Transverse colon (tissue), 4 donors: ENCODE data around the gene UBE2G1. TPM values are rescaled to one million over a fixed set of nuclear protein-coding genes. Genes with fewer than 3 reads are reported as not detected.
A peak's percentile ranks its signal among the peaks of the same experiment; 100 is the strongest.
"Not testable (repeated sequence)": the region's sequence is repeated elsewhere in the genome, so short reads cannot be mapped to it uniquely, and the experiment has no call there.

Experiments
- DNase-seq: peaks from one replicate; pipeline ENCODE4 v3.0.0-alpha.2; 2019
- H3K27ac ChIP-seq, 4 donors: fragments of 200-600 bp; sonication (generic); 2 replicates each; pipeline ENCODE4 v1.5.1; 2016 to 2018; ENCODE audit warnings: inconsistent platforms in 4 of 4
- H3K27me3 ChIP-seq: fragments of 200-600 bp; sonication (generic); 2 replicates; pipeline ENCODE4 v1.5.1; 2017; ENCODE audit warnings: inconsistent platforms
- H3K36me3 ChIP-seq, 4 donors: fragments of 200-600 bp; sonication (generic); 2 replicates each; pipeline ENCODE4 v1.5.1; 2017 to 2019; ENCODE audit warnings: inconsistent platforms in 4 of 4
- H3K4me1 ChIP-seq, 4 donors: fragments of 200-600 bp; sonication (generic); 2 replicates each; pipeline ENCODE4 v1.5.1; 2017 to 2020; ENCODE audit warnings: inconsistent platforms in 4 of 4
- H3K4me3 ChIP-seq, 4 donors: fragments of 200-600 bp; sonication (generic); 1 replicate in 1 of 4; 2 replicates in 3 of 4; pipeline versions ENCODE4 v1.5.1 to v1.6.1; 2017 to 2019; ENCODE audit warnings: inconsistent platforms in 4 of 4
- H3K9me3 ChIP-seq, 2 donors: fragments of 200-600 bp; sonication (generic); 2 replicates each; pipeline ENCODE4 v1.5.1; 2017 to 2019; ENCODE audit warnings: inconsistent platforms in 2 of 2
- CTCF ChIP-seq, 5 experiments: fragments of 200-600 bp in 3 of 5; fragments of 450-650 bp in 2 of 5; sonication (generic) in 3 of 5; IDR thresholded peaks; 1 replicate in 2 of 5; 2 replicates in 3 of 5; pipeline ENCODE4 v1.5.1; 2016 to 2017; ENCODE audit warnings: antibody characterized with exemption in 5 of 5, inconsistent platforms in 3 of 5, mild to moderate bottlenecking in 2 of 5, moderate library complexity in 1 of 5
- EP300 ChIP-seq: sonication (generic); formaldehyde crosslinking; IDR thresholded peaks from one replicate; pipeline ENCODE4 v1.6.1; 2017; ENCODE audit warnings: antibody characterized with exemption, low read depth
- POLR2A ChIP-seq: fragments of 450-650 bp; IDR thresholded peaks from one replicate; pipeline ENCODE4 v1.6.1; 2016; ENCODE audit warnings: antibody characterized with exemption, mild to moderate bottlenecking, moderate library complexity
- POLR2AphosphoS5 ChIP-seq, 3 donors: sonication (generic); formaldehyde crosslinking; IDR thresholded peaks; one replicate each; pipeline ENCODE4 v1.6.1; 2016; ENCODE audit warnings: antibody characterized with exemption in 3 of 3
- WGBS, 2 donors: methylation state at CpG; one replicate each; pipeline ENCODE4 v1.1.5; 2018; ENCODE audit warnings: low coverage in 1 of 2; 5-methylcytosine and 5-hydroxymethylcytosine counted together
- in situ Hi-C, 4 donors: fragments of 200-750 bp; cut with MboI; loops; one replicate each; pipeline versions ENCODE4 v1.15.0 to v1.15.1; 2017; ENCODE audit warnings: low sequenced_read_pairs in 3 of 4, low pct_ligation_motif_present in 1 of 4, low pct_unique_long_range_greater_than_20kb in 1 of 4
- intact Hi-C: fragments of 100-400 bp; cut with DNase I; formaldehyde crosslinking; loops from one replicate; pipeline ENCODE4 v1.15.1; 2023; ENCODE audit warnings: low total_unique reads
- total RNA-seq, 4 donors: library from RNA; depleted of rRNA; stranded (reverse); fragments of >200 nt; gene quantifications; one replicate each; pipeline ENCODE4 v1.1.0, GENCODE V29; 2016

UBE2G1 gene
- total RNA-seq, 4 donors from 2014 or later: 41.6 to 104 (median 53.0) TPM

- H3K4me1 ChIP-seq: peaks cover 0 to 10% (median 3%) of the 10 kb centered on the region in 4 donors
- no peaks in the 10 kb centered on the region for H3K9me3 ChIP-seq
- intact Hi-C loops: loop anchor here (5.0 kb wide), 1 partner anchor 152 kb away; no protein-coding TSS in a partner anchor
- in situ Hi-C loops: no loop called here
- H3K27ac ChIP-seq: no peak overlapping the region
- TF ChIP-seq CTCF (IDR thresholded peaks at IDR 0.05) (no peak), POLR2AphosphoS5 (IDR thresholded peaks at IDR 0.05) (no peak), EP300 (no peak), POLR2A (no peak)
- WGBS, 2 donors: 89 to 91% methylated on average over 9 to 16 of the region's 16 CpGs
- H3K27me3 ChIP-seq: no peaks in the 10 kb centered on the region
- no peak for DNase-seq
- H3K4me3 ChIP-seq: no peak overlapping the region
- H3K36me3 ChIP-seq: no peaks in the 10 kb centered on the region
Measured at GRCh38 chr17:4369557-4370230, 3.2 kb upstream of the UBE2G1 start.

- H3K9me3 ChIP-seq: no peaks in the 10 kb centered on the region
- in situ Hi-C loops: no loop called here
- 86 to 94% methylated on average over 1 to 5 of the region's 5 CpGs for WGBS, 2 donors
- TF ChIP-seq CTCF (IDR thresholded peaks at IDR 0.05) (no peak), POLR2A (no peak), POLR2AphosphoS5 (IDR thresholded peaks at IDR 0.05) (no peak), EP300 (no peak)
- H3K27me3 ChIP-seq: no peaks in the 10 kb centered on the region
- no peaks in the 10 kb centered on the region for H3K36me3 ChIP-seq
- no peak overlapping the region for H3K27ac ChIP-seq
- intact Hi-C loops: loop anchor here (5.0 kb wide), 1 partner anchor 151 kb away; no protein-coding TSS in a partner anchor
- H3K4me3 ChIP-seq: no peak overlapping the region
- no peak for DNase-seq
- H3K4me1 ChIP-seq: peaks cover 0 to 22% (median 10%) of the 10 kb centered on the region in 4 donors
Measured at GRCh38 chr17:4368341-4368740, 1.9 kb upstream of the UBE2G1 start.

GRCh38 chr17:4367177-4367576 is 702 bp upstream of the UBE2G1 start:
- H3K27me3 ChIP-seq, H3K36me3 ChIP-seq, DNase-seq, H3K9me3 ChIP-seq, in situ Hi-C loops: not testable (repeated sequence)
- peak overlapping the region; percentile 96 to 99 (median 98) for H3K27ac ChIP-seq
- H3K4me1 ChIP-seq: peaks cover 0 to 34% (median 14%) of the 10 kb centered on the region in 4 donors
- H3K4me3 ChIP-seq: peak overlapping the region in 2 of 4 donors; percentile 96 to 99
- intact Hi-C loops: loop anchor here (5.0 kb wide), 1 partner anchor 150 kb away; no protein-coding TSS in a partner anchor
- 81 to 95% methylated on average over 2 to 10 of the region's 10 CpGs for WGBS, 2 donors

- intact Hi-C loops: loop anchor here (5.0 kb wide), 1 partner anchor 148 kb away; no protein-coding TSS in a partner anchor
- 0% methylated on average over 5 of the region's 82 CpGs; no CpG with 5 or more reads in 1 of the 2 donors for WGBS, 2 donors
- TF ChIP-seq POLR2A: no peak
- no peak for TF ChIP-seq CTCF (IDR thresholded peaks at IDR 0.05)
- peaks cover 0 to 40% (median 15%) of the 10 kb centered on the region in 4 donors for H3K4me1 ChIP-seq
- no peaks in the 10 kb centered on the region for H3K36me3 ChIP-seq
- no peaks in the 10 kb centered on the region for H3K9me3 ChIP-seq
- in situ Hi-C loops: no loop called here
- peak overlapping the region; percentile 96 to 99 (median 98) for H3K27ac ChIP-seq
- H3K4me3 ChIP-seq: peak overlapping the region; percentile 85 to 99 (median 96)
- no peaks in the 10 kb centered on the region for H3K27me3 ChIP-seq
- peak; percentile 44 for DNase-seq
Measured at GRCh38 chr17:4365628-4366326, 698 bp downstream of the UBE2G1 start.
